Stimulated activated CD4-positive, alpha-beta T cell treated with anti-CD3 and anti-CD28 coated beads, TNF-alpha, amount 100 ng/mL, for 24 hours (primary cell): Measurements from ENCODE around the gene DDT.
"Not testable (repeated sequence)": the region's sequence is repeated elsewhere in the genome, so short reads cannot be mapped to it uniquely, and the experiment has no call there.

Experiments
- DNase-seq, 3 experiments: peaks; one replicate each; pipeline ENCODE4 v3.0.0-alpha.2; 2020; ENCODE audit warnings: low read depth in 3 of 3

Gene DDT

GRCh38 chr22:23974345-23974744 lies at the start of gene DDT:
Gene DDT, minus strand, starts transcription at chr22:23974441. Its CDS starts 27 bp downstream, at chr22:23974414.
- not testable (repeated sequence) for DNase-seq

DNA sequence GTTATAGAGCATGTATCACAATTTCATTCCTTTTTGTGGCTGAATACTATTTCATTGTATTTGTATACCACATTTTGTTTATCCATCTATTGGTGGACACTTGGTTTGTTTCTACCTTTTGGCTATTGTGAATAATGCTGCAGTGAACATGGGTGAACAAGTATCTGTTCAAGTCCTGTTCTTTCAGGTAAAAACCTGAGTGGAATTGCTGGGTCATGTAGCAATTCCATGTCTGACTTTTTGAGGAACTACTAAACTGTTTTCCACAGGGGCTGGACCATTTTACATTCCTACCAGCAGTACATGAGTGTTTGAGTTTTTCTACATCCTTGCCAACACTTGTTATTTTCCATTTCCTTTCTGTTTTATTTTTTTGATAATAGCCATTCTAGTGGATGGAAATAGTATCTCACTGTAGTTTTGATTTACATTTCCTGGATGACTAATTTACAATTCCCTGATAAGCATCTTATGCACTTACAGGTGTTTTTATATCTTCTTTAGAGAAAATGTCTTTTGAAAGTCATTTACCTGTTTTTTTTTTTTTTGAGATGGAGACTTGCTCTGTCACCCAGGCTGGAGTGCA lies 49.1 kb upstream of the DDT start:
- no peak for DNase-seq

DNA sequence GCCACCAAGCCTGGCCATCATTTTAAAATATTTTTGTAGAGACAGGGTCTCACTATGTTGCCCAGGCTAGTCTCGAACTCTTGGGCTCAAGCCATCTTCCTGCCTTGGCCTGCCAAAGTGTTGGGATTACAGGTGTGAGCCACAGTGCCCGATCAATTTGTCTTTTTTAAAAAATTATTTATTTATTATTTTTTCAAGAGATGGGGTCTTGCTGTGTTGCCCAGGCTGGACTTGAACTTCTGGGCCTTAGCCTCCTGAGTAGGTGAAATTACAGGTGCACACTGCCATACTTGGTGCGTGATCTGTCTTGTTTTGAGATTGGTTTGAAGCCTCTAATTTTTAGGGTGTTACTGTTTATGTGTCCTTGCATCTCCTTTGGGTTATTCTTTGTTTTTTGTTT lies 47.1 kb upstream of the DDT start:
- DNase-seq, result no peak

DNA sequence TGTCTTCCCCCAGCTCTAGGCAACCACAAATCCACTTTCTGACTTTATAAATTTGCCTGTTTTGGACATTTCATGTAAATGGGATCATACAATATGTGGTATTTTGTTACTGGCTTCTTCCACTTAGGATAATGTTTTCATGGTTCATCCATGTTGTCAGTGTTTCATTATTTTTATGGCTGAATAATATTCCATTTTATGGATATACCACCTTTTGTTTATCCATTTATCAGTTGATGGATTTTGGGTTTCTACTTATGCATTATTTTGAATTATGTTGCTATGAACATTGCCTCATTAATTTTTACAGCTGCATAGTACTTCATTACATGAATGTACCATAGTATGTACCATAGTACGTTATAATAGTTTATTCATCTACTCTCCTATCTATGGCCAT lies 41.9 kb upstream of the DDT start:
- DNase-seq, result no peak

- no peak for DNase-seq
Measured at GRCh38 chr22:24011735-24012068, 37.5 kb upstream of the DDT start.

- DNase-seq, result no peak
Measured at GRCh38 chr22:24010018-24010391, 35.8 kb upstream of the DDT start.

GRCh38 chr22:24009227-24010017 lies 35.2 kb upstream of the DDT start:
- DNase-seq, result no peak

DNA sequence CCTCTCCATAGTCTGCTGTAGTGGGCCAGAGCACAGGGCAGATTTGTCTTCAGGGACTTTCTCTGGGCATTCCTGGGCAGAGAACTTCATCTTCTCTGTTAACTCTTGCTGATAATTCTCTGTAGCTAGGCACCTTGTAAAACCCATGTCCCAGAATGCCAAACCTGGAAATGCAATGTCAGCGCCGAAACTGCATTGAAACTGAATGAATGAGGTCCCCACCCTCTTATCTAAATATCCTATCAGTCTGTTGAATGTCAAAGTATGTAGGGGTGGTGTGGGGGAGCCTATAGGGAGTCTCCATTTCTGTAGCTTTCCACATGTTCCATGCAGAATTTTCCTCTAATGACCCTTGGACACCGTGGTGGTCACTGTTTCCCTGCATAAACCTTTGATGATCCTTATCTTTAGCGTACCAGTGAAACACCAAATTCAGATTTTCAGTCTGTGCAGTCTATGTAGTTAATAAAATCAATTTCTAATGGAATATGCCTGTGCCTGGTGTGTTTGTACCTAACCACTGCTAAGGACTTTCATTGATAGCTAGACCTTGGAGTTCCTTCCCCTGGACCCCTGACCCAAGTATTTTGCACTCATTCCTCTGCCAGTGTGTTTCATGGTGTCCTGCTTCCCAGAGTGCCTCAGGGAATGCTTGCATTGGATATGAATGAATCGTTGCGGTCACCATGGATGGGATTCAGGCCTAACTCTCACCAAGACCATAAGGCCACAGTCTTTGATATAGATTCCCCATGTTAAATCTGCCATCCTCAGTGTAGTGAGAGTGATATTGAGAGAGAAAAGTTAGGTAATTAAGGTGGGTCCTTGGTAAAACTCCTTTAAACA lies 34.4 kb upstream of the DDT start:
- no peak for DNase-seq

DNA sequence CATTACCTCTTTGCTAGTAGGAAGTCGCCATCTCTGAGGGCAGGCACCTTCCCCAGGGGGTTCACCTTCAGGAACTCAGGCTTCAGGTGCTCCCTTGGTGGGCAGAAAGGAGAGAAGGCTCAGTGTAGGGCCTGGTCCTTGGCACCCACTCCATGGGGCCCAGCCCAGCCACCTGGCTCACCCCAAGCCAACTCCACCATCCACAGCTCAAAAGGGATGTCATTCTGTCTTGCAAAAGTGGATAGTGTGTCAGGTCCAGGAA lies 33.7 kb upstream of the DDT start:
- DNase-seq, result no peak

- no peak for DNase-seq
Measured at GRCh38 chr22:24007253-24008021, 33.2 kb upstream of the DDT start.

GRCh38 chr22:24006914-24007214 lies 32.6 kb upstream of the DDT start:
- DNase-seq, result no peak

DNA sequence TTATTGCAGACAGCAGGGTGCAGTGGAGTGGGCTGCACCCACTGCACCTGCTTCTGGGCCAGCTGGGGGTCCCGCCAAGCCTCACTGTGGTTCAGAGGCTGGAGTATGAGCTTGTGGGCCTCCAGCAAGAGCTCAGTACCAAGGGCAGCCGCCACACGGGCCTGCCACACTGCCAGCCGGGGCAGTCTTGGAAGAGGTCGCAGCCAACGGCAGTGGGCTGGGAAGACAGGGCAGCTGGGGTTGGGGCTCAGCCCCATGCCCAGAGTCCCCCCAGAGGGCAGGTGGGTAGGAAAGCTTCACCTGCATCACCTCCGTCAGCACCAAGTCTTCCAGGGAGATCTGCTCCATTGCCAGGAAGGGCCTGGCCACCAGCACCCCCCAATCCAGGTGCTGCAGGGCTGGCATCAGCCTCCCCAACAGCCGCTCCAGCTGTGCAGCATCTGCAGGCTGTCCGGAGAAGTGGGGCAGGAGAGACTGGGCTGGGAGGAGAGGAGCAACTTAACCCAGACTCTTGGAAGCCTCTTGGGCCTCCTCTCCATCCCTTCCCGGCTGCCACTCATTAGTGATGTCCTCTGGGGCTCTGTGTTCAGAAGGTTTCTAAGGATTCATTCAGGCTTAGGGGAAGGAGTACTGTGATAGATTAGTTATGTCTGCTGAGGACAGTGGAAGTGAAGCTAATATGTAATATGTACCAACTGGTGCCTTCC lies 32.1 kb upstream of the DDT start:
- DNase-seq, result no peak

GRCh38 chr22:24005201-24005600 lies 31.0 kb upstream of the DDT start, which contains the start of gene GSTT4:
Gene GSTT4, minus strand, starts transcription at chr22:24005453. Its CDS starts 97 bp downstream, at chr22:24005356.
- no peak for DNase-seq

DNA sequence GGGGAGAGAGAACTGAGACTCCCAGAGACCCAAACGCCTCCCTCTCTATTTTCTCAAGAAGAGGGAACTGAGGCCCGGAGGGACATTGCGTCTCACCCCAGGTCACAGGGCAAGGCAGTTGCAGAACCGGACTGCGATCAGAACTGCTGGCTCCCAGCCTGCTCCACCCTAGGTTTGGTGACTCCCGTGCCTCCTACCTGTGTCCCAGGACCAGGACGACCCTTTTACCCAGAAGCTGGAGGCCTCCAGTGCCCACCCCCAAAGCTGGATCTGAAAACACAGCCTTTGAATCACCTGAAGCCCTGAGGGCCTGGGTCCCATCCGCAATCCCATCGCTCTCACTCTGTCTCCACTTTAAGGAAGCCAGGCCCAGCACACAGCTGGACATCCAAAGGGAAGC lies 29.6 kb upstream of the DDT start:
- no peak for DNase-seq

DNA sequence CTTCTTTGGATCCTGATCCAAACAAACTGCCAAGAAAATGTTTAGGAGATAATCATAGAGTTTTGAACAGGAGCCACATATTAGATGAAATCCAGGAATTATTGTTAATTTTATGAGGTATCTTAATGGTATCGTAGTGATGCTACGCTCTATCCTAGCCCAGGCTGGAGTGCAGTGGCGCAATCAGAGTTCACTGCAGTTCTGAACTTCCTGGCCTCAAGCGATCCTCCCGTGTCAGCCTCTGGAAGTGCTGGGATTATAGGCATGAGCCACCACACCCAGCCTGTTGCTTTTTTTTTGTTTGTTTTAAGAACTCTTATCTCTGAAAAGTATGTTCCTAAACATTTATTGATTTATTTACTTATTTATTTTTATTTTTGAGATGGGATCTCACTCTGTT lies 28.6 kb upstream of the DDT start:
- no peak for DNase-seq

- DNase-seq, result no peak
Measured at GRCh38 chr22:24002272-24002671, 28.0 kb upstream of the DDT start.

- no peak for DNase-seq
Measured at GRCh38 chr22:24001314-24001713, 27.1 kb upstream of the DDT start.

DNA sequence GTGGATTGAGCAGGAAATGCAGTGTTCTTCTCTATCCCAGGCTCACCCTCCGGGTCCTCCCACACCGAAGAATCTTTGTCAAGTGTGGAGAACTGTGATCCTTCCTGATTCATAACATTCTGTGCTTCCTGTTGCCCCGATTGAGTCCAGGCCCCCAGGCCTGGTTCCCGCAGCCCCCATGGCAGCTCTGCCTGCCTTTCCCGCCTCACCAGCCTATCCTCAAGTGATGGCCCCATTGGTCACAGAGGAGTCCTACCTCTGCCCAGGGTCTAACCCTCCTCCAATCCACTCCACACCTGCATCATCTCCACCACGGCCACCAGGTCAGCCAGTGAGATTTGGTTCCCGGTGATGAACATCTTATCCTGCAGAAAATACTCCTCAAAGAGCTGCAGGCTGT lies 25.5 kb upstream of the DDT start:
- DNase-seq, result not testable (repeated sequence)

DNA sequence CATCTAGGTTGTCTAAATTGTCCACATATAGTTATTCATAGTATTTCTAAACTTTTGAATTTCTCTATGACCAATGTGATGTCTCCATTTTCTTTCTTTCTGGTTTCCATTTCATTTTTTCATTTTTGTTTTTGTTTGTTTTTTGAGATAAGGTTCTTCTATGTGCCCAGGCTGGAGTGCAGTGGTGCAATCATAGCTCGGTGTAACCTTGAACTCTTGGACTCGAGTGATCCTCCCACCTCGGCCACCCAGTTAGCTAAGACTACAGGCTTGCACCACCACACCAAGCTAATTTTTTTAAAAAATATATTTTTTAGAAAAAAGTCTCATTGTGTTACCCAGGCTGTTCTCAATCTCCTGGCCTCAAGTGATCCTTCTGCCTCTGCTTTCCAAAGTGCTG lies 22.9 kb upstream of the DDT start:
- DNase-seq, result no peak

DNA sequence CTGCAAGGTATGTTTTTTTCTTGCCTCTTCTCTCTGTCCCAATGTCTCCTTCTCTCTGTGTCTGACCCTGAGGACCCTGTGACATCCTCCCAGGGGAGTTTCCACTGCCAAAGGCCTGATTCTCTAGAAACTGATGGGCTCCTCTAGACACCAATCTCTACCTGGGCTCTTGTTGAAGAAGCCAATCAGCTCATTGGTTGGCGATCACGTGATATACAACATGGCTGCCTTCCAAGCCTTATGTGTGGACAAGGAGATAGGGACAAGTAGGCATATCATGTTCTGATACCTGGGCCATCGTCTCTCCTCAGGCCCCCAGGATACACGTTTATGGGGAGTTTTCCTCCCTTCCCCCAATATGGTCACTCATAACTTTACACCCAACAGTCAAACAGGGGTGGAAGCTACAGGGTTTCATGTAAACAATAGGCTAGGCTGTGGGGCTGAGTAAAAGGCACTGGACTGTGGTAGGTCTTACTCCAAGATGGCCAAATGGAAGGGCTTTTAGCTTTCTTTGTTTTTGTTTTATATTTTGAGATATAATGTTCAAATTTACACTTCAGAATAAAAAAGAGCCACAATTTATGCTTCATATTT lies 19.4 kb upstream of the DDT start:
- not testable (repeated sequence) for DNase-seq

DNA sequence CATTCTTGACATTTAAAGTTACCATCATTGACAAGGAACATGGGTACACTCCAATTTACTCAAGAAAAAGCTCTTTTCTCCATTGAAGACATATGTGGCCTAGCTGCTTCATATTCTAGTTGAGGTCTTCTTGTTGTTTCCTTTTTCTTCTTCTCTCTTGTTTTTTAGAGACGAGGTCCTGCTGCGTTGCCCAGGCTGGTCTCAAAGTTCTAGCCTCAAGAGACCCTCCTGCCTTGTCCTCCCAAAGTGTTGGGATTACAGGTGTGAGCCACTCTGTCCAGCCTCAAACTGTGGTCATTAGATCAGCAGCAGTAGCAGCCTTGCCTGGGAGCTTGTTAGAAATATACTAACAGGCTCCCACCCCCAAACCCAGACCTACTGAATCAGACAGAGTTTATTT lies 18.8 kb upstream of the DDT start:
- not testable (repeated sequence) for DNase-seq
